ENCODE data around the gene VWA5B1.

Gene VWA5B1

GRCh38 chr1:20261095-20261494, 29.6 kb upstream of the VWA5B1 start:
- TF ChIP-seq CTCF (IDR thresholded peaks at IDR 0.05; ENCODE audit: low read depth, low read length) (no peak), EZH2phosphoT487 (IDR thresholded peaks at IDR 0.05; ENCODE audit: low read depth) (no peak)
- no peak overlapping the region for H3K9ac ChIP-seq (ENCODE audit: low read length)
- no peaks in the 10 kb centered on the region for H4K20me1 ChIP-seq (ENCODE audit: insufficient read depth, low read length)
- no peak overlapping the region for H3K4me3 ChIP-seq (ENCODE audit: low read length)
- no peak overlapping the region for H3K27ac ChIP-seq (ENCODE audit: low read length)
- H3K9me3 ChIP-seq (ENCODE audit: insufficient read depth, low read length): no peaks in the 10 kb centered on the region
- H2AFZ ChIP-seq (ENCODE audit: low read depth, low read length): no peak overlapping the region
- no peaks in the 10 kb centered on the region for H3K79me2 ChIP-seq (ENCODE audit: low read length)
- no peaks in the 10 kb centered on the region for H3K27me3 ChIP-seq (ENCODE audit: low read depth, low read length)
- H3K4me1 ChIP-seq (ENCODE audit: low read length): no peaks in the 10 kb centered on the region
- no peaks in the 10 kb centered on the region for H3K36me3 ChIP-seq (replicated peaks; ENCODE audit: low read depth, low read length)
- no peak overlapping the region for H3K4me2 ChIP-seq (ENCODE audit: low read length)

GRCh38 chr1:20262810-20263534, 27.7 kb upstream of the VWA5B1 start:
- Histone ChIP-seq H3K27me3 (ENCODE audit: low read depth, low read length) (no peaks in the 10 kb centered on the region), H4K20me1 (ENCODE audit: insufficient read depth, low read length) (no peaks in the 10 kb centered on the region), H3K27ac (ENCODE audit: low read length) (no peak overlapping the region), H3K9ac (ENCODE audit: low read length) (no peak overlapping the region), H3K36me3 (replicated peaks; ENCODE audit: low read depth, low read length) (no peaks in the 10 kb centered on the region), H3K79me2 (ENCODE audit: low read length) (no peaks in the 10 kb centered on the region), H3K4me3 (ENCODE audit: low read length) (no peak overlapping the region), H3K4me2 (ENCODE audit: low read length) (no peak overlapping the region), H3K4me1 (ENCODE audit: low read length) (no peaks in the 10 kb centered on the region), H3K9me3 (ENCODE audit: insufficient read depth, low read length) (no peaks in the 10 kb centered on the region), H2AFZ (ENCODE audit: low read depth, low read length) (no peak overlapping the region)
- TF ChIP-seq CTCF (IDR thresholded peaks at IDR 0.05; ENCODE audit: low read depth, low read length) (no peak), EZH2phosphoT487 (IDR thresholded peaks at IDR 0.05; ENCODE audit: low read depth) (no peak)

- Histone ChIP-seq H3K9me3 (ENCODE audit: insufficient read depth, low read length) (no peaks in the 10 kb centered on the region), H2AFZ (ENCODE audit: low read depth, low read length) (no peak overlapping the region), H3K4me3 (ENCODE audit: low read length) (no peak overlapping the region), H3K4me2 (ENCODE audit: low read length) (no peak overlapping the region), H3K36me3 (replicated peaks; ENCODE audit: low read depth, low read length) (no peaks in the 10 kb centered on the region), H3K79me2 (ENCODE audit: low read length) (no peaks in the 10 kb centered on the region), H3K27me3 (ENCODE audit: low read depth, low read length) (peaks cover 5% of the 10 kb centered on the region; the same call in 1 of the 2 replicates), H3K4me1 (ENCODE audit: low read length) (no peaks in the 10 kb centered on the region), H3K27ac (ENCODE audit: low read length) (no peak overlapping the region), H3K9ac (ENCODE audit: low read length) (no peak overlapping the region), H4K20me1 (ENCODE audit: insufficient read depth, low read length) (no peaks in the 10 kb centered on the region)
- no peak for TF ChIP-seq EZH2phosphoT487 (IDR thresholded peaks at IDR 0.05; ENCODE audit: low read depth)
Observed at GRCh38 chr1:20265250-20265649, 25.4 kb upstream of the VWA5B1 start.

GRCh38 chr1:20266141-20266540, 24.5 kb upstream of the VWA5B1 start:
- no peak overlapping the region for H2AFZ ChIP-seq (ENCODE audit: low read depth, low read length)
- H3K4me3 ChIP-seq (ENCODE audit: low read length): no peak overlapping the region
- H3K27ac ChIP-seq (ENCODE audit: low read length): no peak overlapping the region
- H3K4me1 ChIP-seq (ENCODE audit: low read length): no peaks in the 10 kb centered on the region
- H3K27me3 ChIP-seq (ENCODE audit: low read depth, low read length): peaks cover 5% of the 10 kb centered on the region; the same call in 1 of the 2 replicates
- H3K4me2 ChIP-seq (ENCODE audit: low read length): no peak overlapping the region
- no peak for TF ChIP-seq CTCF (IDR thresholded peaks at IDR 0.05; ENCODE audit: low read depth, low read length)
- TF ChIP-seq EZH2phosphoT487 (IDR thresholded peaks at IDR 0.05; ENCODE audit: low read depth): no peak
- H3K9me3 ChIP-seq (ENCODE audit: insufficient read depth, low read length): no peaks in the 10 kb centered on the region
- no peaks in the 10 kb centered on the region for H4K20me1 ChIP-seq (ENCODE audit: insufficient read depth, low read length)
- H3K79me2 ChIP-seq (ENCODE audit: low read length): no peaks in the 10 kb centered on the region
- H3K9ac ChIP-seq (ENCODE audit: low read length): no peak overlapping the region
- H3K36me3 ChIP-seq (replicated peaks; ENCODE audit: low read depth, low read length): no peaks in the 10 kb centered on the region
